ENCODE results near the gene MAP3K20.

Gene MAP3K20

DNA sequence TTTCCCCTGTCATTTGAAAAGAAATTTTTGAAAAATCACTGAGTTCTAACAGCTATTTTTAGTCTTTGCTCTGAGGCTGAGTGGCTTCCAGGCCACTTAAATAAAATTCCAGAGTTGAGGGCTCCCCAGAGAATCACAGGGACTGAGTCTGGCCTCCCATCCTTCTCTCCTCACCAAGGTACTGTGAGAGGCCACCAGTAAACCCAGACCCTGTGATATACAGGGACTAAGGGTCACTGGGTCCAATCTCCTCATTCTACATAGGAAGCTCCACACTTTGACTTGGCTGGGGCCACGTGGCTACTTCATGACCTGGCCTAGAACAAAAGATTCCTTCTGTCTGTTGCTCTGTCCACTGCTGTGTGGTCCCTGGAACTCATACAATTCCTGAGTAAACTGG is 155.8 kb downstream of the MAP3K20 start:
- no peaks in the 10 kb centered on the region for H3K36me3 Mint-ChIP-seq (ENCODE audit: insufficient read depth)
- H3K27me3 Mint-ChIP-seq: no peaks in the 10 kb centered on the region
- DNase-seq (ENCODE audit: low spot score in 2 of 2) (no peak), ATAC-seq (replicated peaks; ENCODE audit: extremely low read depth, poor library complexity, severe bottlenecking) (no peak)
- no peaks in the 10 kb centered on the region for H3K9me3 Mint-ChIP-seq
- no peak overlapping the region for H3K4me3 Mint-ChIP-seq
- no peak overlapping the region for H3K27ac Mint-ChIP-seq (ENCODE audit: low read depth)
- H3K4me1 Mint-ChIP-seq: no peaks in the 10 kb centered on the region

- DNase-seq (ENCODE audit: low spot score in 2 of 2): no peak
- no peak for ATAC-seq (replicated peaks; ENCODE audit: extremely low read depth, poor library complexity, severe bottlenecking)
- Mint-ChIP-seq H3K9me3 (no peaks in the 10 kb centered on the region), H3K4me3 (no peak overlapping the region), H3K27ac (ENCODE audit: low read depth) (no peak overlapping the region), H3K36me3 (ENCODE audit: insufficient read depth) (no peaks in the 10 kb centered on the region), H3K4me1 (no peaks in the 10 kb centered on the region), H3K27me3 (no peaks in the 10 kb centered on the region)
Measured at GRCh38 chr2:173232956-173233744, 157.5 kb downstream of the MAP3K20 start.

DNA sequence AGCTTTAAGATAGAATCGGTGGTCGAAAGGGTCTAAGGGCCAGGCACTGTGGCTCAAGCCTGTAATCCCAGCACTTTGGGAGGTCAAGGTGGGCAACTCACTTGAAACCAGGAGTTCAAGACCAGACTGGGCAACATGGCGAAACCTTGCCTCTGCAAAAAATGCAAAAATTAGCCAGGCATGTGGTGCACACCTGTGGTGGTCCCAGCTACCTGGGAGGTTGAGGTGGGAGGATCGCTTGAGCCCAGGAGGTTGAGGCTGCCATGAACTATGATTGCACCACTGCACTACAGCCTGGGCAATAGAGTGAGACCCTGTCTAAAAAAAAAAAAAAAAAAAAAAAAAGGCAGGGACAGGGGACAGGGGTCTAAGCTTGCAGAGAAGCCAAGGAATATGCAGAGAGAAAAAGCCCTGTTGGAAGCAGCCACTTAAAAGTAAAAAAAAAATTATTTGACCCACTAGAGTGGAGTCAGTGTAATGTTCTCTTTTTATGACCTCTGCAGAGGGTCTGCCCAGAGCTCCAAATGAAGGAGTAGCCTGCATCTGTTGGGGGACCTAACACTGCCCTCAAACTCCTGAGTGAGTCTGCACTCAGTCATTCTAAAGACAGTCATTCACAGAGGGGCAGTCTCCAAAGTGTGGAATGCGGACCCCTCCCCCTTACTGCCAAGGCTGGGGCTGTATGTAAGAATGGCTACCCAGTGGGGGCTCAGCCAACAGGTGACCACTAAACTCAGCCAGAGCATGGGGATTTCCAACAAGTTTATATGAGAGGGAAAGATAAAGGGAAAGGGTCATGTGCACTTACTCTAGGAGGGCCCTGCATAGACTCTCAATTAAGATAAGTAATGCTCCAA is 160.5 kb downstream of the MAP3K20 start:
- Mint-ChIP-seq H3K36me3 (ENCODE audit: insufficient read depth) (peaks cover under 1% of the 10 kb centered on the region), H3K9me3 (no peaks in the 10 kb centered on the region)
- DNase-seq (ENCODE audit: low spot score in 2 of 2): no peak

DNA sequence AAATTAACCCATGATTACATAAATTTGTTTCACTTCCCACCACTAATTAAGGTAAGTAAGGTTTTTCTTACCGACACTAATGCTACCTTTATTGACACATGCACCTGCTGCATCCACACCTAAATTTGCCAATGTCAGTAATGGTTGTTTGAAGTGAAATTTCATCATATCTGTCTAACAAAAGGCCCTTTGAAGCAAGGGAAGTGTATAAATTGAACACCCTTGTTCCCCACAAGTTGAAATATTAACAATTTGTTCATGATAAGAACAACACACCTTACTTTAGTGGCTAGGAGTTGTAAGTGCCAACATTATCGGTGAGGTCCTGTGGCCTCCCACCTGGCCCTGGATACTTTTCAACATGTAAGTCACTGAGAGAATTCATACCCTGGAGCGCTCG is 162.7 kb downstream of the MAP3K20 start:
- Mint-ChIP-seq H3K4me3 (no peak overlapping the region), H3K36me3 (ENCODE audit: insufficient read depth) (peaks cover 2% of the 10 kb centered on the region), H3K27ac (ENCODE audit: low read depth) (no peak overlapping the region), H3K9me3 (no peaks in the 10 kb centered on the region), H3K4me1 (no peaks in the 10 kb centered on the region), H3K27me3 (no peaks in the 10 kb centered on the region)
- DNase-seq (ENCODE audit: low spot score in 2 of 2): no peak
- ATAC-seq (replicated peaks; ENCODE audit: extremely low read depth, poor library complexity, severe bottlenecking): no peak

More for the DNA sequence above, 160.5 kb downstream of the MAP3K20 start:
- Mint-ChIP-seq H3K4me1 (no peaks in the 10 kb centered on the region), H3K27me3 (no peaks in the 10 kb centered on the region), H3K27ac (ENCODE audit: low read depth) (no peak overlapping the region), H3K4me3 (no peak overlapping the region)
- ATAC-seq (replicated peaks; ENCODE audit: extremely low read depth, poor library complexity, severe bottlenecking): no peak

DNA sequence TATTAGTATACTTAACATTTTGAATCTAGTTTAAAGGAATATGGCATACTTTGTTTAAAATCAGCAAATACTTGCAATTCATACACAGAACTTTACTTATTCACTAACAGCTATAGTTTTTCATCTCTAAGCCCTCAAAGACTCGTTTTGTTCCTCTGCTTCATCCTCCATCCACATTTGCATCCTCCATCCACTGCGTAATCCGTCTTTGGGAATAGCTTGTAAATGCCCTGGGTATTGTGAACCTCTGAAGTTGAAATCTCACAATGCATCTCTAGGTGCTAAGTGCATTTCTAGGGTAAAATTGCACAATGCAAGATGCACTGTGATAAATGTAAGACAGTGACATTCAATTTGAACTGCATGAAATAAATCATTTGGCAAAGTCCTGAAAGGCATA is 163.2 kb downstream of the MAP3K20 start:
- H3K27me3 Mint-ChIP-seq: no peaks in the 10 kb centered on the region
- DNase-seq (ENCODE audit: low spot score in 2 of 2) (no peak), ATAC-seq (replicated peaks; ENCODE audit: extremely low read depth, poor library complexity, severe bottlenecking) (no peak)
- no peaks in the 10 kb centered on the region for H3K9me3 Mint-ChIP-seq
- no peak overlapping the region for H3K27ac Mint-ChIP-seq (ENCODE audit: low read depth)
- peaks cover 2% of the 10 kb centered on the region for H3K36me3 Mint-ChIP-seq (ENCODE audit: insufficient read depth)
- no peaks in the 10 kb centered on the region for H3K4me1 Mint-ChIP-seq
- H3K4me3 Mint-ChIP-seq: no peak overlapping the region

DNA sequence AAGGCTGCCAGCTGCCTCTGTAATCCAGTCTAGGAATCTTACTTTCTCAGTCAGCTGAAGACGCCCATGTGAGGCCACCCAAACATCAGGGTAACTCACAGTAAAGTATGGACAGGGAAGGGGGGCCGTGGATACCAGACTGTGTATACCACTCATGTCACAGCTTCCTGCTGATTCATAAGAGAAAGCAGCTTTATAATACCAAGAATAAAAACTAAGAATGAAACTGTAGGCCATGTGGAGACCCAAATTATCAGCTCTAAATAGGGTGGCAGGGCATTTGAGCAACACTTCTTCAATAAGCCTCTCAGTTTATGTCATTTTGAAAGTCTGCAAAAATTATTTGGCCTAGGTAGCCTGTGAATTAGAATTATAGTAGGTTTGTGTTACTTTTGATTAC is 164.0 kb downstream of the MAP3K20 start:
- Mint-ChIP-seq H3K27me3 (no peaks in the 10 kb centered on the region), H3K4me3 (no peak overlapping the region), H3K36me3 (ENCODE audit: insufficient read depth) (peaks cover 2% of the 10 kb centered on the region), H3K4me1 (no peaks in the 10 kb centered on the region), H3K9me3 (no peaks in the 10 kb centered on the region), H3K27ac (ENCODE audit: low read depth) (no peak overlapping the region)
- DNase-seq (ENCODE audit: low spot score in 2 of 2): no peak
- no peak for ATAC-seq (replicated peaks; ENCODE audit: extremely low read depth, poor library complexity, severe bottlenecking)

GRCh38 chr2:173240083-173240482 is 164.4 kb downstream of the MAP3K20 start:
- Mint-ChIP-seq H3K4me1 (no peaks in the 10 kb centered on the region), H3K27ac (ENCODE audit: low read depth) (no peak overlapping the region), H3K36me3 (ENCODE audit: insufficient read depth) (peaks cover 2% of the 10 kb centered on the region), H3K9me3 (no peaks in the 10 kb centered on the region), H3K27me3 (no peaks in the 10 kb centered on the region), H3K4me3 (no peak overlapping the region)
- DNase-seq (ENCODE audit: low spot score in 2 of 2): no peak
- ATAC-seq (replicated peaks; ENCODE audit: extremely low read depth, poor library complexity, severe bottlenecking): no peak

DNA sequence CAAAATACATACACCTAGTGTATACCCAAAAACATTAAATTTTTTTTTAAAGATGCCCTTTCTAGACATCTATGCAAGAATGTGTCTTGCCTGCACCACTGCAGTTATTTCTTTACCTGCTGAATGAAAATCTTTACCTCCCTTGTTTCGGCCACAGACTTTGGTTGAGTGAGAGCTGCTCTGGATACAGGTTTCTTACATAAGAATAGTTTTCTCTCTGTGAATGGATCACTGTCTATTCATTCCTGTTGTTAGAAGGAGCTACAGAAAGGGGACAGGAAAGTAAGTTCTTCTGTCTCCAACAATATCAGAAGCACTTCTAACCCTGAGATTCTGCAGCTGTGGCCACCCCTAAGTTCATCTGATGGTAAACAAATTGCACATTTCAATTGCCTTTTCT is 166.0 kb downstream of the MAP3K20 start:
- Mint-ChIP-seq H3K9me3 (no peaks in the 10 kb centered on the region), H3K4me3 (no peak overlapping the region), H3K27ac (ENCODE audit: low read depth) (no peak overlapping the region), H3K27me3 (no peaks in the 10 kb centered on the region), H3K36me3 (ENCODE audit: insufficient read depth) (peaks cover 2% of the 10 kb centered on the region), H3K4me1 (no peaks in the 10 kb centered on the region)
- no peak for ATAC-seq (replicated peaks; ENCODE audit: extremely low read depth, poor library complexity, severe bottlenecking)
- no peak for DNase-seq (ENCODE audit: low spot score in 2 of 2)

DNA sequence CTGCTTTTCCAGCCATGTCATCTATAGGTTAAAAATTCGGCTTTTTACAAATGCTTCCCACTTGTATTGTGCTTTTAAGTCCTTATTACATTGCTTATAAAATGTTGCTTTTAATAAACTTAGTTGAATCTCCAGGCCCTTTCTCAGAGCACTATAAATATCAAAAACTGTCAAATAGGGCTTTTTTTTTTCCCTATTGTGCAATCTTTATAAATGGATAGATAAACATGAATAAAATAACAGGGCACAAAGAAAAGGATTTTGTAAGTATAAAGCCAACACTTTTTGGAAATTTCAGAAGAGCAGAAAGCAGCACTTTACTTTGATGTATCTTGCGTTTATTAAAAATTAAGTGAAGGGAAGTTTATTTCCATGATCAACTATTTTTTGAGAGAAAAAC is 171.5 kb downstream of the MAP3K20 start:
- Mint-ChIP-seq H3K9me3 (no peaks in the 10 kb centered on the region), H3K36me3 (ENCODE audit: insufficient read depth) (no peaks in the 10 kb centered on the region), H3K4me1 (no peaks in the 10 kb centered on the region), H3K4me3 (no peak overlapping the region), H3K27me3 (no peaks in the 10 kb centered on the region), H3K27ac (ENCODE audit: low read depth) (no peak overlapping the region)
- ATAC-seq (replicated peaks; ENCODE audit: extremely low read depth, poor library complexity, severe bottlenecking) (no peak), DNase-seq (ENCODE audit: low spot score in 2 of 2) (no peak)

DNA sequence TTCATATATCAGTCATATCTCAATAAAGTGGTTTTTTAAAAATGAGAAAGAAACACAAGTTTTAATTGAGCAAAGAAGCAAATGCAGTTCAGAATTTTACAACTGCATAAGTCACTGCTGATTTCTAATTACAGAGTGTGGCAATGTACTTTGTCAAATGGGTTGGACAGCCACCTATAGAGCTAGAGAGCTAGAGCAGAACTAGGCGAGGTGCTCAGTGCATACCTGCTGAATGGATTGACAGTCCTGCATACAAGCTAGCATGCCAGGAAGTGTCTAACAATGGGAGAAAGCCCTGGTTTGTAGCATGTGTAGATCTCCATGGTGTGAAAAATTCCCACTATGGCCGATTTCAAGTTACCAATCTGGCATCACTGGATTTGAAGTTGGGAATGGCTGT is 172.7 kb downstream of the MAP3K20 start:
- Mint-ChIP-seq H3K4me3 (no peak overlapping the region), H3K4me1 (no peaks in the 10 kb centered on the region), H3K27me3 (no peaks in the 10 kb centered on the region), H3K36me3 (ENCODE audit: insufficient read depth) (no peaks in the 10 kb centered on the region), H3K27ac (ENCODE audit: low read depth) (no peak overlapping the region), H3K9me3 (no peaks in the 10 kb centered on the region)
- ATAC-seq (replicated peaks; ENCODE audit: extremely low read depth, poor library complexity, severe bottlenecking) (no peak), DNase-seq (ENCODE audit: low spot score in 2 of 2) (no peak)

DNA sequence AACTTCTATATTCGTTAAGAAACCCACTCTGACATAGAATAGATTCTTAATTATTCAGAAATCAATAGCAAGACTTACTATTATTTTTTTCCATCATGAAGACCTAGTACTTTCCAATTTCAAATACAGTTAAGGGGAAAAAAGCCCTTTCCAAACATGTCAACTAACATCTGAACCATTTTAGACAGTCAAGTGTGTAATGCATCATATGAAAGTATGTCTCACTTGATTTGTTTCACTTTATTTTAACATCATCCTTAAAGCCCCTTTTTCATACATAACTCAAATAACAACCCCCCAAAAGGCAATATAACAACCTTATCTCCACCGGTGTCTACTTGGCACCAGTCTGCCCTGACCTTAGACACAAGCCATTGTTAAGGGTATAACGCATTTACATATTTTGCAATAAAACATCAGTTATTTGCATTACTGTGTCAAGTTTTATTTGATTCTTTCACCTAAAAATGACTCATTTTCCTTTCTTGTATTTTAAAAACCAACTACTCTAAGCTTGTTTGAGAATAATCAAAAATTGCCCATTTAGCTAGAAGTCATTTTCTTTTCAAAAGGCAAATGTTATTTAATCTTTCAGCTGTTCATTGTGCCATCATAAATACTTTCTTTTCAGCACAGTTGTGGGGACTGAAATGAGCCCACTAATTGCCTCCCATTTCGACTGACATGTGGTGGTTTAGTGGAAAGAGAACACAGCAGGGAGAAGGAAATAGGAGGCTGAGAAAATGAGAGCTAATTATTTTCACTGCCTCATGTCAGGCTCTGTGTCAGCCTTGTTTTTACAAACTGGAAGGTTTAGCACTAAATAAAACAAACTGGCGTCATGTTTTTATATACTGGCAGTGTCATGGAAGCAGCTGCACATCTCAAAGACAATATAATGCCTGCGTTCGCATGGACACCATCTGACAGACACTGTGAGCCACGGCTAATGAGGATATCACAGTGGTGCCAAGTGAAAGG is 174.3 kb downstream of the MAP3K20 start:
- no peaks in the 10 kb centered on the region for H3K36me3 Mint-ChIP-seq (ENCODE audit: insufficient read depth)
- H3K4me3 Mint-ChIP-seq: no peak overlapping the region
- DNase-seq (ENCODE audit: low spot score in 2 of 2) (no peak), ATAC-seq (replicated peaks; ENCODE audit: extremely low read depth, poor library complexity, severe bottlenecking) (no peak)
- H3K4me1 Mint-ChIP-seq: no peaks in the 10 kb centered on the region
- H3K27ac Mint-ChIP-seq (ENCODE audit: low read depth): no peak overlapping the region
- H3K9me3 Mint-ChIP-seq: no peaks in the 10 kb centered on the region
- H3K27me3 Mint-ChIP-seq: no peaks in the 10 kb centered on the region

DNA sequence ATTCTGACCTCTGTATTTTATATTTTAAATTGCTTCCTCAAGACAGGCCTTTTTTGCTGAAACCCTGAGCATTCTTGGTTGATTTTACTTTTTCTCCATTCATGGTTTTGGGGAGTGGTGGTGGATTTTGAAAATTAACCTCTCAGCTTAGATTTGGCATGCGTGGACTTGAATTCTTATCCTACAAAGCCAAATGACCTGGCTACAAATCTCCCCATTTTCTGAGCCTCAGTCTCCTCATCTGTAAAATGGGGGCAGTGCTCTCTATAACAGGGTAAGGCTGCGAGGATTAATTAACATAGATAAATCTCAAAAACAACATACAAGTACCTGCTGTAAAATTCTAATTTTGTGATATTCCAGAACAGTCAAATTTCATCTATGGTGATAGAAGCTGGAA is 175.6 kb downstream of the MAP3K20 start:
- Mint-ChIP-seq H3K4me3 (no peak overlapping the region), H3K36me3 (ENCODE audit: insufficient read depth) (no peaks in the 10 kb centered on the region), H3K9me3 (no peaks in the 10 kb centered on the region), H3K4me1 (no peaks in the 10 kb centered on the region), H3K27ac (ENCODE audit: low read depth) (no peak overlapping the region), H3K27me3 (no peaks in the 10 kb centered on the region)
- no peak for ATAC-seq (replicated peaks; ENCODE audit: extremely low read depth, poor library complexity, severe bottlenecking)
- DNase-seq (ENCODE audit: low spot score in 2 of 2): no peak
